Astrocyte of the spinal cord (primary cell): ENCODE measurements around the gene HOXA7.

Experiments used
- DNase-seq: peaks from one replicate; pipeline ENCODE4 v3.0.0; 2011; ENCODE audit warnings: low read depth, low spot score
- H3K4me3 ChIP-seq: 2 replicates; pipeline ENCODE4 v1.5.1; 2011; ENCODE audit warnings: low read depth, mild to moderate bottlenecking, low read length, moderate library complexity
- in situ Hi-C: cut with HindIII; loops from 2 replicates; pipeline ENCODE4 v1.10.0; 2017; ENCODE audit warnings: low sequenced_read_pairs
- TF ChIP-seq, protein P1 (sequence below): IDR thresholded peaks from 2 replicates; pipeline ENCODE4 v1.5.1; 2012; ENCODE audit warnings: low read depth, mild to moderate bottlenecking, low read length, inconsistent platforms

HOXA7 gene

DNA sequence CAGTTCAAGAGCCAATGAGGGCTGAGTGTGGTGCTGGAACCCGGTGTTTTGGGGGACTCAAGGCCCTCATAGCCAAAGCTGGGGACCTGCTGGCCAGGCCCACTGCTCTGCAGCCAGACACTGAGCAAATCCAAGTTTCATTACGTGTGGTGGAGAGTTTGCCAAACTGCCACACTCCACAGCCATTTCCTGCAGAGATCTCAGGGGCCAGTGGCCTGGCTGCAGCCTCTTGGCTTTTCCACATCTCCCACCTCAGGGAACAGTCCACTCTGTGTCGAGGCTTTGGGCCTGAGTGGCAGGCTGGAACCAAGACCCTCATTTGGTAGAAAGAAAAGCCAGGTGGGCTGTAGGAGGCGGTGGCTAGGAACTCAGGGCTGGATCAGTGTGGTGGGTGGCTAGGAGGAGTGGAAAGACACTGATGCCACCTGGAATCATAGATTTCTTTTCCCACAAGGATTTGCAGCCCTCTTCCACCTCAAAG lies 25.4 kb upstream of the HOXA7 start:
- DNase-seq: no peak
- TF ChIP-seq, protein P1, sequence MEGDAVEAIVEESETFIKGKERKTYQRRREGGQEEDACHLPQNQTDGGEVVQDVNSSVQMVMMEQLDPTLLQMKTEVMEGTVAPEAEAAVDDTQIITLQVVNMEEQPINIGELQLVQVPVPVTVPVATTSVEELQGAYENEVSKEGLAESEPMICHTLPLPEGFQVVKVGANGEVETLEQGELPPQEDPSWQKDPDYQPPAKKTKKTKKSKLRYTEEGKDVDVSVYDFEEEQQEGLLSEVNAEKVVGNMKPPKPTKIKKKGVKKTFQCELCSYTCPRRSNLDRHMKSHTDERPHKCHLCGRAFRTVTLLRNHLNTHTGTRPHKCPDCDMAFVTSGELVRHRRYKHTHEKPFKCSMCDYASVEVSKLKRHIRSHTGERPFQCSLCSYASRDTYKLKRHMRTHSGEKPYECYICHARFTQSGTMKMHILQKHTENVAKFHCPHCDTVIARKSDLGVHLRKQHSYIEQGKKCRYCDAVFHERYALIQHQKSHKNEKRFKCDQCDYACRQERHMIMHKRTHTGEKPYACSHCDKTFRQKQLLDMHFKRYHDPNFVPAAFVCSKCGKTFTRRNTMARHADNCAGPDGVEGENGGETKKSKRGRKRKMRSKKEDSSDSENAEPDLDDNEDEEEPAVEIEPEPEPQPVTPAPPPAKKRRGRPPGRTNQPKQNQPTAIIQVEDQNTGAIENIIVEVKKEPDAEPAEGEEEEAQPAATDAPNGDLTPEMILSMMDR: no peak
- in situ Hi-C loops: no loop called here
- no peak overlapping the region for H3K4me3 ChIP-seq

DNA sequence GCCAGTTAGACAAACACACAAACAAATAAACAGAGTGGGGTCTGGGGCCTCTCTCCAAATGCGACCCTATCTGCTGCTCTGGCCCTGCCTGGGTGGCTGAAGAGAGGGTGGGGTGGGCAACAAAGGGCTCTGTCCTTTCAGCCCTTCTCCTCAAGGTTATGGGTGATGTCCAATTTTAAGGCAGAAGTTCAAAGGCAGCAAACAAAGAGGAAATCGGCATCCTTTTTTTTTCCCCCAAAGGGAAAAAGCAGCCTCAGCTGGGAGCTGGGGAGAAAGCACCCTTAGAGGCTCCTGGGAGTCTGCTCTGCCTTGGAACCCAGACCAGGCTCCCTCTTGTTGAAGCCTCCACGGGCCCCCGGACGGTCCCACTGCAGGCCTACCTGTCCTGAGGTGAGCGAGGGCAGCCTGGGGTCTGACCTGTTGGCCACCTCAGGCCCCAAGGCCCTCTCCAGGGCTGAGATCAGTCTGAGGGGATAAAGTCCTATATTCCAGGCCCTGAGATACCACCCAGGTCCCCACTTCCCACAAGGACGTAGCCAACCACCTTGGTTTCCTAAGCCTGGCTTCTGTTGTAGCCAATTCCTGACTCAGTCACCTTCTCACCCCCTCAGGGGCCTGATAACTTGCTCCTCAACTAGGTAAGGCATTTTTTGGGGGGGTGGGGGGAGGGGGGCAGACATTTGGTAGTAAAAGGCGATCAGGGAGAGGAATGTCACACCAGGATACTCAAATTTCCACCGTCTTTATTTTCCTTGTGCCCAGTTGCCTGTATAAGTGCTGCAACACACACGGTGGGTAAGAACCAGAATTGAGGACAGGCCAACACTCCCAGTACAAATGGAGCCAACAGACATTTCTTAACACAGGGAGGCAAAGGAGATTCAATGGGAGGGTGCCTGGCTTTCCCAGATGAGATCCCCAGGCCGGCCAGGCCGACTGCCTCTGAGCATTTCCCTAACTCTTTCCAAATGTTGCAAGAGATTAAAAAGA lies 24.3 kb upstream of the HOXA7 start:
- TF ChIP-seq, protein P1: no peak

DNA sequence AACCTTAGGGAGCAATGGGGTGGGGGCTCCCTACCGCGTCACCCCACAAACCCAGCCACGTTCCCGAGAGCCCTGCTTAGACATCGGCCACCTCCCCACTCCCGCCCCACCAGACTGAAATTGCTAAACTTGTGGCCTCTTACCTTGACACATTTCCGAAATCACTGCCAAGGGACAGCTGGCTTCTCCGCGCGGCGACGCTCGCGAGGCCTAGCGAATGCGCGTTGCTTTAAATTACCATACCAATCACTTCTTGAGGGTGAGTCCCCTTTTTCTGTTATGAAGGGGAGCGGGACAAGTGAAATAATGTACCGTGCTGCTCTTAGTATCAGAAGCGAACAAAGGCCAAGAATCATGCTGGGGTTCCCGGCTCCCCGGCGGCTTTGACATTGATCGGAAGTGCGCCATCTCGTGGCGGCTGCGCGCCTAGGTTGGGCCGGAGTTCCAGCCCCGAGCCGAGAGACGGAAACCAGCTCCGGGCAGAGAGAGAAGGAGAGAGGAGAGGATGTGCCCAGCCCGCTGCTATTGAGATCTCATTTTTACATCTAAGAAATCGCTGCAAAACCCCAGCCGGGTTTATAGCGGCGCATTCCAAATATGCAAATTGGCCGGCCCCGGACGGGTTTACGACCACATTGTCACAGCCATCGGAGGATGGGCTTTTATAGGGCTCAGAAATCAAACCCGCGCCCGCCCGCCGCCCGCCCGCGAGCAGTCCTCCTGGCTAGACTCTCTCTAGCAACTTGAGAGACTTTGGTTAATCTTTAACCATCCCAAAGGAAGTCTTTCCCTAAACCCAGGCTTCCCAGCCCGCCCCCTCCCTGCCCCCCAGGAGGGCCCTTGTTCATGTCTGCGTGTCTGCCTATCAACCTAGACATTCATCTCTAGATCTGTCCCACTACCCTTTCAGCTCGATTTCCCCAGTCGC lies 23.3 kb upstream of the HOXA7 start:
- H3K4me3 ChIP-seq: no peak overlapping the region
- in situ Hi-C loops: no loop called here
- TF ChIP-seq, protein P1: peak; percentile 90
- peak; percentile 55 for DNase-seq

More for the DNA sequence above, 24.3 kb upstream of the HOXA7 start:
- in situ Hi-C loops: no loop called here
- no peak for DNase-seq
- no peak overlapping the region for H3K4me3 ChIP-seq

DNA sequence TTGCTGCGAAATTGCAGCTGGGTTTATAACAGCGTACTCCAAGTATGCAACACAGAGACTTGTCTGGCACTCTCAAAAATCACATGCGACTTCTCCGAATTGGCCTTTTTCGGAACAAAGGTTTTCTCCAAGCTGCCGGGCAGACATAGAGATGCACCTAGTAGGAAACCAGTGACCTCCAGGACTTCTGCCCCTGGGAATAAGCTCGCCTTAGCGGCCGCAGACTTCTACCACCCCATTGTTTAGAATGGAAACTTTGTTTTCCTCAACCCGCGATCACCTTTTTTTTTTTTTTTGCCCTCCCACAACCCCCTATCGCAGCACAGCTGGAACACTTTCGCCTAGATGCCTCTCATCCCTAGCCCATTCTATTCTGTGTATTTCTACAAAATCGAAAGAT lies 22.6 kb upstream of the HOXA7 start:
- in situ Hi-C loops: no loop called here
- TF ChIP-seq, protein P1: no peak
- no peak for DNase-seq
- H3K4me3 ChIP-seq: no peak overlapping the region

DNA sequence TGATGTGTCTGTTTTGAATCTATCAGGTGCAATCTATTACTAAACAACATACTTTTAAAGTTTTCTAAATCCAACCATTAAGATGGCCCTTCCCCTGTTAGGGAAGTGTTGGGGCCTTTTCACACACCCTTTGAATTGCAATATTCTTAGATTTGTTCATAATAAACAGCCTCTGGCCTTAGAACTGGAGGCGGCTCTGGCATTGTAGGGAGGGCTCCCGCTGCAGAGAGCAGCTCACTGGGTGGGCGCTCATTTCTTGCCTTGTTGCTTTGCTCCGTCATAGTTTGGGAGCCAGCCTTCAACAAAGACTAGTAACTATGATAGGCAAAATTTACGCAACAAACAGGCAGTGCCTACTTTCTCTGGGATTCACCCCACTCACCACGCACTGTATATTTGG lies 21.9 kb upstream of the HOXA7 start:
- in situ Hi-C loops: no loop called here
- TF ChIP-seq, protein P1: no peak
- no peak overlapping the region for H3K4me3 ChIP-seq
- no peak for DNase-seq

DNA sequence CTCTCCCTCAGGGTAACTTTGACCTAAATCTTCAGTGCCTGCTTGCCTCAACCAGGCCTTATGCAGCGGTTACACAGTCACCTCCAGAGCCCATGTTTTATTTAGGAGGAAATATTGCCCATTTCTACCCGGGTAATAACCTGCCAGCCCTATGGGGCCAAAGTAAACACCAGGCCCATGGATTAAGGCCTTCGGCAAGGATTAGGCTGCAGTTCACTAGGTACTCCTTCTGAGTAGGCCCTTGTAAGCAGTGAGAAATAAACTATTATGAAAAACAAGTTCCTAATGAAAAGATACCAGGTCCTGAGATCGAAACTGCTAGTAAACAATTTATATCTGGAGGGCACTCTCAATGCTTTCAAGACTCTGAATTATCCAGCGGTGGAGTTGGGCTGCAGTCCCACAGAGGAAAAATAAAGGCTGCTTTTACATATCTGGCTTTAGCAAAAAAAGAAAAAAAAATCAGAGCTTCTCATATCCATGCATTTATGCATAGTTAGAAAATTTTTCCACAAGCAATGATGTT lies 21.4 kb upstream of the HOXA7 start:
- TF ChIP-seq, protein P1: no peak
- in situ Hi-C loops: no loop called here
- no peak overlapping the region for H3K4me3 ChIP-seq

More for the DNA sequence above, 21.4 kb upstream of the HOXA7 start:
- no peak for DNase-seq
